ENCODE measurements around the gene ZSWIM5.
"Not testable (repeated sequence)": the region's sequence is repeated elsewhere in the genome, so short reads cannot be mapped to it uniquely, and the experiment has no call there.

The ZSWIM5 gene

GRCh38 chr1:45094371-45094770 is 112.0 kb downstream of the ZSWIM5 start:
- DNase-seq (ENCODE audit: low read depth), result not testable (repeated sequence)

GRCh38 chr1:45093334-45093733 is 113.1 kb downstream of the ZSWIM5 start:
- no peak for DNase-seq (ENCODE audit: low read depth)

GRCh38 chr1:45089711-45090110 is 116.7 kb downstream of the ZSWIM5 start:
- DNase-seq (ENCODE audit: low read depth), result no peak

GRCh38 chr1:45084562-45084961 is 121.8 kb downstream of the ZSWIM5 start:
- DNase-seq (ENCODE audit: low read depth), result no peak

GRCh38 chr1:45079533-45079932 is 126.9 kb downstream of the ZSWIM5 start:
- no peak for DNase-seq (ENCODE audit: low read depth)

- not testable (repeated sequence) for DNase-seq (ENCODE audit: low read depth)
Observed at GRCh38 chr1:45076959-45077358, 129.4 kb downstream of the ZSWIM5 start.

- DNase-seq (ENCODE audit: low read depth), result no peak
Observed at GRCh38 chr1:45071567-45071966, 134.8 kb downstream of the ZSWIM5 start.

GRCh38 chr1:45067806-45068205 is 138.6 kb downstream of the ZSWIM5 start:
- no peak for DNase-seq (ENCODE audit: low read depth)

GRCh38 chr1:45065083-45065482 is 141.3 kb downstream of the ZSWIM5 start:
- DNase-seq (ENCODE audit: low read depth), result no peak

GRCh38 chr1:45062463-45062862 is 143.9 kb downstream of the ZSWIM5 start:
- not testable (repeated sequence) for DNase-seq (ENCODE audit: low read depth)

GRCh38 chr1:45059829-45060228 is 146.6 kb downstream of the ZSWIM5 start:
- no peak for DNase-seq (ENCODE audit: low read depth)

- DNase-seq (ENCODE audit: low read depth), result no peak
Observed at GRCh38 chr1:45057542-45057941, 148.9 kb downstream of the ZSWIM5 start.

- DNase-seq (ENCODE audit: low read depth), result no peak
Observed at GRCh38 chr1:45051005-45051772, 155.2 kb downstream of the ZSWIM5 start.

GRCh38 chr1:45047032-45047431 is 159.4 kb downstream of the ZSWIM5 start:
- DNase-seq (ENCODE audit: low read depth), result no peak

GRCh38 chr1:45044916-45045315 is 161.5 kb downstream of the ZSWIM5 start:
- DNase-seq (ENCODE audit: low read depth), result no peak

- DNase-seq (ENCODE audit: low read depth), result no peak
Observed at GRCh38 chr1:45043094-45043493, 163.3 kb downstream of the ZSWIM5 start.

- no peak for DNase-seq (ENCODE audit: low read depth)
Observed at GRCh38 chr1:45040297-45040696, 166.1 kb downstream of the ZSWIM5 start.

GRCh38 chr1:45038661-45039364 is 167.6 kb downstream of the ZSWIM5 start:
- DNase-seq (ENCODE audit: low read depth), result no peak

GRCh38 chr1:45038240-45038639 is 168.2 kb downstream of the ZSWIM5 start:
- DNase-seq (ENCODE audit: low read depth), result no peak

GRCh38 chr1:45037456-45037855 is 168.9 kb downstream of the ZSWIM5 start:
- DNase-seq (ENCODE audit: low read depth), result no peak

- DNase-seq (ENCODE audit: low read depth), result no peak
Observed at GRCh38 chr1:45035631-45036301, 170.6 kb downstream of the ZSWIM5 start.

- no peak for DNase-seq (ENCODE audit: low read depth)
Observed at GRCh38 chr1:45033356-45033755, 173.0 kb downstream of the ZSWIM5 start.

GRCh38 chr1:45032837-45033236 is 173.6 kb downstream of the ZSWIM5 start:
- DNase-seq (ENCODE audit: low read depth), result no peak
